ENCODE data around the gene SMIM36.
"Not testable (repeated sequence)": the region's sequence is repeated elsewhere in the genome, so short reads cannot be mapped to it uniquely, and the experiment has no call there.

SMIM36 gene

GRCh38 chr17:55430541-55431288 is 80.5 kb downstream of the SMIM36 start:
- H3K4me1 ChIP-seq (ENCODE audit: control insufficient read depth in 1 of 2, insufficient read depth in 1 of 2, low read depth in 1 of 2, low read length in 1 of 2), result peaks cover 0 to 5% of the 10 kb centered on the region in 2 experiments
- H3K27me3 ChIP-seq, result peaks cover 26% of the 10 kb centered on the region
- no peak overlapping the region for H3K4me3 ChIP-seq (ENCODE audit: low read depth in 1 of 2, low read length in 1 of 2)
- no peaks in the 10 kb centered on the region for H3K9me3 ChIP-seq
- H3K27ac ChIP-seq, result no peak overlapping the region
- H3K36me3 ChIP-seq, result no peaks in the 10 kb centered on the region
- TF ChIP-seq CTCF (IDR thresholded peaks at IDR 0.05), result no peak

- Histone ChIP-seq H3K27ac (no peak overlapping the region), H3K9me3 (no peaks in the 10 kb centered on the region), H3K4me1 (ENCODE audit: control insufficient read depth in 1 of 2, insufficient read depth in 1 of 2, low read depth in 1 of 2, low read length in 1 of 2) (no peaks in the 10 kb centered on the region), H3K27me3 (peaks cover 58% of the 10 kb centered on the region), H3K4me3 (ENCODE audit: low read depth in 1 of 2, low read length in 1 of 2) (no peak overlapping the region), H3K36me3 (no peaks in the 10 kb centered on the region)
- no peak for TF ChIP-seq CTCF (IDR thresholded peaks at IDR 0.05)
Measured at GRCh38 chr17:55427587-55427882, 83.7 kb downstream of the SMIM36 start.

- no peak overlapping the region for H3K27ac ChIP-seq
- H3K9me3 ChIP-seq, result no peaks in the 10 kb centered on the region
- peaks cover 62% of the 10 kb centered on the region for H3K27me3 ChIP-seq
- H3K36me3 ChIP-seq, result no peaks in the 10 kb centered on the region
- TF ChIP-seq CTCF (IDR thresholded peaks at IDR 0.05), result no peak
- no peak overlapping the region for H3K4me3 ChIP-seq (ENCODE audit: low read depth in 1 of 2, low read length in 1 of 2)
- peaks cover 4% of the 10 kb centered on the region in 2 experiments for H3K4me1 ChIP-seq (ENCODE audit: control insufficient read depth in 1 of 2, insufficient read depth in 1 of 2, low read depth in 1 of 2, low read length in 1 of 2)
Measured at GRCh38 chr17:55426851-55427586, 84.2 kb downstream of the SMIM36 start.

GRCh38 chr17:55424893-55425540 is 86.2 kb downstream of the SMIM36 start:
- no peak for TF ChIP-seq CTCF (IDR thresholded peaks at IDR 0.05)
- H3K4me3 ChIP-seq (ENCODE audit: low read depth in 1 of 2, low read length in 1 of 2), result no peak overlapping the region
- no peaks in the 10 kb centered on the region for H3K9me3 ChIP-seq
- H3K27me3 ChIP-seq, result peaks cover 70% of the 10 kb centered on the region
- peaks cover 19 to 22% of the 10 kb centered on the region in 2 experiments for H3K4me1 ChIP-seq (ENCODE audit: control insufficient read depth in 1 of 2, insufficient read depth in 1 of 2, low read depth in 1 of 2, low read length in 1 of 2)
- H3K27ac ChIP-seq, result no peak overlapping the region
- H3K36me3 ChIP-seq, result no peaks in the 10 kb centered on the region

- no peak for TF ChIP-seq CTCF (IDR thresholded peaks at IDR 0.05)
- peaks cover 70% of the 10 kb centered on the region for H3K27me3 ChIP-seq
Measured at GRCh38 chr17:55423535-55423934, 87.7 kb downstream of the SMIM36 start.

GRCh38 chr17:55422828-55423164 is 88.5 kb downstream of the SMIM36 start:
- H3K36me3 ChIP-seq; H3K27ac ChIP-seq; H3K9me3 ChIP-seq; H3K4me3 ChIP-seq (ENCODE audit: low read depth in 1 of 2, low read length in 1 of 2): not testable (repeated sequence)
- peaks cover 63% of the 10 kb centered on the region for H3K27me3 ChIP-seq
- peaks cover 20 to 22% of the 10 kb centered on the region in 2 experiments for H3K4me1 ChIP-seq (ENCODE audit: control insufficient read depth in 1 of 2, insufficient read depth in 1 of 2, low read depth in 1 of 2, low read length in 1 of 2)

More at GRCh38 chr17:55423535-55423934, 87.7 kb downstream of the SMIM36 start:
- no peaks in the 10 kb centered on the region for H3K36me3 ChIP-seq
- H3K4me1 ChIP-seq (ENCODE audit: control insufficient read depth in 1 of 2, insufficient read depth in 1 of 2, low read depth in 1 of 2, low read length in 1 of 2), result peaks cover 20 to 22% of the 10 kb centered on the region in 2 experiments
- no peaks in the 10 kb centered on the region for H3K9me3 ChIP-seq
- H3K4me3 ChIP-seq (ENCODE audit: low read depth in 1 of 2, low read length in 1 of 2), result no peak overlapping the region
- H3K27ac ChIP-seq, result no peak overlapping the region
